Measurements from ENCODE around the gene FNDC7.
"Not testable (repeated sequence)": the region's sequence is repeated elsewhere in the genome, so short reads cannot be mapped to it uniquely, and the experiment has no call there.

The FNDC7 gene

DNA sequence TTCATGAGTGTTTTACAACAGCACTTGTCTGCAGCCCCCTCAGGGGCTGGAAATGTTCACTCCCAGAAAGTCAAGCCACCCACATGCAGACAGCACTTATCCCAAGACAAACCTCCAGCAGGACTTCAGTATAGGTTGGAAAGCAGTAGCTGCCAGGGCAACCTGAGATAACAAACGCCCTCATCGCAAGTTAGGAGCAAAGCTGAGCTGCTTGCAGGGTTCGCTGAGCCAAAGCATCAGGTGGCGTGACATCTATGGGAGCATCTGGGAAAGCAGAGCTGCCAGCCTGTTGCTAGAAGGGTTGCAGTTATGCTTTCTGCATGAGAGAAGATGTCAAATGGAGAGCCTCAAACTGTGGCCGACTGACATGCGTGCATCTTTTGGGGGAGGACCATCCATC lies 29.5 kb downstream of the FNDC7 start:
- no peak for DNase-seq (ENCODE audit: low spot score)

DNA sequence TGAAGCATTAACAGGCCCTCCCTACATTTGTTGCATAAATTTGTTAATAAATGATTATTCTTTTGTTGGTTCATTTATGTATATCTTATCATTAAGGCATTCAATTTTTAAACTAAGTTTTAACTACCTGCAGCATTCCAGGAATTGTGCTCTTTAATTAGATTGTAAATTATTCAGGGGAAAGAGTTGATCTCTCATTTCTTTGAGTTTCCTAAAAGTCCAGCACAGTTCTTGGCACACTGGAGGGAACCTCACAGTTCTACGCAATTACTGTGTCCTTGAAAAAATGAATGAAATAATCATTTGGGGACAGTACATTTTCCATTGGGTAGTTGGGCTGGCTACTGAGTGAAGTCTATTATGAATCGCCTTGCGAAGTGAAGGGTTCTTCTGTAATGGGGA lies 33.3 kb downstream of the FNDC7 start:
- no peak for DNase-seq (ENCODE audit: low spot score)

DNA sequence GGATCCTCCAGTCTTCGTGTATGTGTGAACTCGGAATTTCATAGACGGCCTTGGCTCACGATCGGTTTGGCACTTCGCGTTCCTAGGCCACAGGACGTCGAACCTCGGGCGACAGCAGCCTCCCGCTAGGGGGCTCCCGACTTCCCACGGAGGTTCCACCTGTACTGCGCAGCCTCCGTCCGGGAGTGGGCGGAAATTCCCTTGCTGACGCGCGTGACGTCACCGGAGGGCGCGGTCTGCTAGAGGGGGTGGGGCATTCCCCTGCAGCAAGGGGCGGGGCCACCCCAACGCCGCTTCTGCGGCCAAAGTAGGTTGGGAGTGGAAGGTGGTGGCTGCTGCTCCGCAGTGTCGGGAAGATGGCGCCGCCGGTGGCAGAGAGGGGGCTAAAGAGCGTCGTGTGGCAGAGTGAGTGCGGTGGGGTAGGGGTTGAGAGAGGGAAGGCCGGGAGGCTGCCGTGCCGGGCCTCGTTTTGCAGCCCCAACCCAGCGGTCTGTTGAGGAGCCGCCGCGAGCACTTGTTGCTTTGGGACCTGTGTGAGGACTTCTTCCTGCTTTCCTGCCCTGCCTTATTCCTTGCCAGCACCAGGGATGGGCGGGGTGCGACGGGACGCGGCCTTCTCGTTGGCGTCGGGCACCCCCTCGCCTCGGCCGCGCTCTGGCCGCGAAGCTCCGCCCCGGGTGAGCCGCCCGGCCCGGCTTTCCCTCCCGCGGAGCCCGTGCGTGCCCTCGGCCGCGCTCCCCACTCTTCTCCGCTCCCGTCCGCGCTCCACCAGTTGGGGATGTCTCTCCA lies 33.9 kb downstream of the FNDC7 start, which contains the start of gene STXBP3:
STXBP3 (plus strand) TSS at position 293 of the 789 bp plus-strand sequence; CDS start at position 357, 64 bp downstream.
- DNase-seq (ENCODE audit: low spot score), result peak; percentile 98

DNA sequence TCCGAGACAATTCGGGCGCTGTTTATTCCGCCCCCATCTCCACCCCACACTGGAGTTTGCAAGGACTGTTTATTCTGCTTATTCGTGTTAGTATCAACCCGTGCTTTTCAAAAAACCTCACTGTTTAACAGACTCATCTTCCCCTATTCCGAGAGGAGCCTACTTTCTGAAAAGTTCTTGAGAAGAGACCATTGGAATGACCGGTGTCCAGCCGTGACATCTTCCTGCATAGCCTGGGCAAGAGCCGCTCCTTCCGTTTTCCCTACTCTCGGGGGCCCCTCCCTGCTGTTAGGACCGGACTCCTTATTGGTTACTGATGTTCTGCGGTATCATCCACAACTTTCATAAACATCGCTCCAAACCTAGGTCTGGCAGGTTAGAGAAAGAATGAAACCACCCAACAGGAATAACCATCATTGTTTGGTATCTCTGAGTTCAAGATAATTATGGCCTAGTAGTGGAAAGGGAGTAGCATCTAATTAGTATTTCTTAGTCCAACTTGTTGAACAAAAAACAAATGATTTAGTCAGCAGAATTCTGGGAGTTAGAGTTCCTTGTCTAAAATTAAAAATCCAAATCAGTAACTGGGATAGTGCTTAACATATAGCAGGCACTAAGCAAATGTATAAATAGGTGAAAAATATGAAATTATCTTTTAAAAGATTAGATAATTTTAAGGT lies 34.6 kb downstream of the FNDC7 start:
- peak; percentile 86 for DNase-seq (ENCODE audit: low spot score)

DNA sequence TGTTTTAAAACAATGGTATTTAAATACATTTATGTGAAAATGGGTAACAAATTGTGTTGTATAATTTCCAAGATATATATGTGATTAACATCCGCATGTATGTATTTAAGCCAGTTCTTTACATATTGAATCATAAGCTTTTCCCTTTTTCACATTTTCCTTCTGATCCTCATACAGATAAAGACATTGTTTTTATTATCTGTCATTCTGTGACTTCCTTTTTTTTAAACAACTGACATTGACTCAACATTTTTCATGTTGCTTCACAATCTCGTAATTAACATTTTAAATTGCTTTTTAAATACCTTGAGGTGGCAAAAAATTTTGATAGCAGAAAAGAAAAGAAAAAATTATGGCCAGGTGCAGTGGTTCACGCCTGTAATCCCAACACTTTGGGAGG lies 35.2 kb downstream of the FNDC7 start:
- DNase-seq (ENCODE audit: low spot score), result no peak

DNA sequence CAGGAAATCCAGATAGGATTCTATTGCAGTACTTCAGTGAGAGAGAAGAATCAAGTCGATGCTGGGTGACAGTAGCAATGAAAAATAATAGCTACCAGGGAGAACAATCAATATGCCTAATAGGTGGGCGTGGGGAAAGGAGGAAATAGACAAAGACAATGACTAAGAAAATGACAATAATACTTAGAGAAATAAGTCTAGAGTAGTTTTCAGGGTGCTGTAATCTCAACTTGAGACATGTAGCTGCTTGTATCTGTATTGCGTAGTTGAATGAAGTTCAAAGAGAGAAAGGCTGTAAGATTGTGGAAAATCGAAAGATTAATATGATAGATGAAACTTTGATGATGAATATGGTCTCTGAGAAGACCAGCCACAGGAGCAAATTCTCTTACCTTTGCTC lies 36.4 kb downstream of the FNDC7 start:
- DNase-seq (ENCODE audit: low spot score), result no peak

DNA sequence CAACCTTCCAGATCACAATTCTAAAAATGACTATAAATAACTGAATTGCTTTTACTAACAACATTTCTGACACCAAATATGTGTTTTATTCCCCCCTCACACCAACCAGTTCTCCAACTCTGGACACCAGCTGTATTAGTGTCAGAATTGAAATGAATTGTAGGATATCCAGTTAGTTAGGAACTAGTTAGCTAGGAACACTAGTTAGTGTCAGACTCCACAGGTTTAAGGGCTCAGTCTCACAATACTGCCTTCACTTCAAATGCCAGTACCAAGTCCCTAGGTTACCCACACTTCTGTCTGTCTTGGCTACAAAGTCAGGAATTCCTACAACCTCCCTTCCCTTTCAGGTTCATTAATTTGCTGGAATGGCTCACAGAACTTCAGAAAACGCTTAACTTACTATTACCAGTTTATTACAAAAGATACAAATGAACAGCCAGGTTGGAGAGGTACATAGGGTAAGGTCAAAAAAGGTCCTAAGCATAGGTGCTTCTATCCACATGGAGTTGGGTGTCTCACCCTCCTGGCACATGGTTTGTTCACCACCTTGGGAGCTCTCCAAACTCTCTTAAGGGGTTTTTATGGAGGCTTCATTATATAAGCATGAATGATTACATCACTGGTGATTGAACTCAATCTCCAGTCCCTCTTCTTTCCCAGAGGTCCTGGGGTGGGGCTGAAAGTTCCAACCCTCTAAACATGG lies 37.9 kb downstream of the FNDC7 start:
- no peak for DNase-seq (ENCODE audit: low spot score)

DNA sequence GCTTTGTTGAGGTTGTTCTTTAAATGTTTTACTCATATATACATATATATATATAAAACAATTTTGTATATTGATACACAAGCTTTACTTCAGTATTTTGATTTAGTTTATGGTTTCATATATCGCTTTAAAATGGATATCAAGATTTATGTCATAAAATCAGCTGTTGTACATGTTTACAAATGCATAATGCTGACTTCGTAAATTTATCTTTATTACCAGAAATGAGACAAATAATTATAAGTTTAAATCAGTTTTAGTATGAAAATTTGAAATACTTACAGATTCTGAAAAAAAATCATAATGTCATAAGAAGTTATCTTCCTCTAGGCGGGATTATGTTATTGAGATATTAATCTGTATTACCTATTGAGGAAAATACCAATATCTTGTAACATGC lies 40.7 kb downstream of the FNDC7 start:
- DNase-seq (ENCODE audit: low spot score), result no peak

DNA sequence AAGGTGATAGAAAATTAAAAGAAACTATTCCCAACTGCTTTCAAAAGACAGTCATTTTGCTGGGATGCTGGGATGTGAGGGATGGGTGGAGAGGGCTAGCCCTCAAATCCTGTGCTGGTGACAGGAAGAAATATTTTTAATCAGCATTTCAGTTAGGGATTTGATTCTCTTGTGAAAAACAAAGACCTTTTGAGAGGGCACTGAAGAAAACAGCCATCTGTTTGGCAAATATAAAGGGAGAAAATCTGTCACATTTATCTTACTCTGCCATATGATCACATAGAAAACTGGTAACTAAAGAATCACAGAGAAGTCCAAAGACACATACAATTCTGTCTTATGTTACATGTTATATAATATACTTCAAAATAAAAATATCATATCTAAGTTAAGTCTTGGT lies 46.1 kb downstream of the FNDC7 start:
- DNase-seq (ENCODE audit: low spot score), result peak; percentile 64

DNA sequence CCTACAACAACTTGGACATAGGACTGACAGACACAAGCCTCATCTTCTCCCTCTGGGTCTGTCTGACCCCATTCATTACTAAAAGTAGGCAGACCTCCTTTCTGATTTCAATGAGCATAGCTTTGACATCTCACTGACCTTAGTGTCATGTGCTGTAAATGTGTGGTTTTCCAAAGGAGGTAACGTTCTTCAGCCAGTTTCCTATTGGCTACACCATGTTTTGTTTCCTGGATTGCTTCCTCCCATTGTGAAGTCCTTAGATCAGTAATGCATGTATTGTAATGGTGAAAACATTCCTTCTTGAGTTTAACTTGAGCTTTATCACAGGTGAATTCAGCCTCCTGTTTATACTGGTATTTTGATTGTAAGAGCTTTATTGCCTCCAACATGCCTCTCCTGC lies 54.4 kb downstream of the FNDC7 start:
- no peak for DNase-seq (ENCODE audit: low spot score)

DNA sequence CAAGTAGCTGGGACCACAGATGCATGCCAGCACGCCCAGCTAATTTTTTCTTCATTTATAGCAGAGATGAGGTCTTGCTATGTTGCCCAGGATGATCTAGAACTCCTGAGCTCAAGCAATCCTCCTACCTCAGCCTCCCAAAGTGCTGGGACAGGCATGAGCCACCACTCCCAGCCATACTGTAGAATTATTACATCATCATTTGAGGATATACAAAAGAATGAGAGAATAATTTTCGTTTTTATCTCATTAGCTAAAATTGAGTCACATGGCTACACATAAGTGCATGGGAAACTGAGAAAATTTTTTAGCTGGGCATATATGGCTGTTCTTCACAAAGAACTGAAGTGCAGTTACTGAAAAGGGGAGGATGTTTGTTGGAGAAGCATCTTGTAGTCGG lies 55.0 kb downstream of the FNDC7 start:
- no peak for DNase-seq (ENCODE audit: low spot score)

DNA sequence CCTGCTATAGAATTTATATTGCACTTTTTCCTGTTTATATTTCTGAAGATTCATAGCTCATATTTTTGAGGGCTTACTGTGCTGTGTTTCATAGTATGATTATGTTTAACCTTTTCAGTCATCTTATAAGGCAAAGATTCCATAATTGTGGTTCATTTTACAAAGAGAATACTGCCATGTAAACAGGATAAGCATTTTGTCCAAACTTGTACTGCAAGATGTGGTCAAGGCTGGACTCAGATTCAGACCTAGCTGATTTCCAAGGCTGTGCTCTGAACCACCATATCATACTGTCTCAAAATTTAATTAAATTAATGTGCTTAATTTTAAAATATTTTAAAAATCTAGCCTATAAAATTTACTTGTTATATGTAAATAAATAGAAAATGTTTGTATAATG lies 65.1 kb downstream of the FNDC7 start:
- DNase-seq (ENCODE audit: low spot score), result no peak

DNA sequence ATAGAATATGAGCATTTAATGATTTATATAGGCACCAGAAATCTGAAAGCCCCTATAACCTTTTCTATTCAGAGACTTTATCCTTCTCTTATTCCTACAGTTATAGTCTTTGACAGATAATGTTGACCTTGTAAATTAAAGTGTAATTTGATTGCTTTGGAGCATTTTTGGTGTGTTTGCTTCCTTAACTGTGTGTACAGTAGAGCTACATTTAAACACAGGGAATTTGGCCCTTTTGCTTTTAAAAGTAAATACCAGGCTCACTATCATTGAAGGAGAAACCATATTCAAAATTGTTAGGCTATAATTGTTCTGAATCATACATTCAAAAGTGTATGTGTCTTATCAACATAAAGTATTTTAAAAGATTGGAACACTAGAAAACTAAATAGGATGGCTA lies 66.7 kb downstream of the FNDC7 start:
- DNase-seq (ENCODE audit: low spot score), result no peak

DNA sequence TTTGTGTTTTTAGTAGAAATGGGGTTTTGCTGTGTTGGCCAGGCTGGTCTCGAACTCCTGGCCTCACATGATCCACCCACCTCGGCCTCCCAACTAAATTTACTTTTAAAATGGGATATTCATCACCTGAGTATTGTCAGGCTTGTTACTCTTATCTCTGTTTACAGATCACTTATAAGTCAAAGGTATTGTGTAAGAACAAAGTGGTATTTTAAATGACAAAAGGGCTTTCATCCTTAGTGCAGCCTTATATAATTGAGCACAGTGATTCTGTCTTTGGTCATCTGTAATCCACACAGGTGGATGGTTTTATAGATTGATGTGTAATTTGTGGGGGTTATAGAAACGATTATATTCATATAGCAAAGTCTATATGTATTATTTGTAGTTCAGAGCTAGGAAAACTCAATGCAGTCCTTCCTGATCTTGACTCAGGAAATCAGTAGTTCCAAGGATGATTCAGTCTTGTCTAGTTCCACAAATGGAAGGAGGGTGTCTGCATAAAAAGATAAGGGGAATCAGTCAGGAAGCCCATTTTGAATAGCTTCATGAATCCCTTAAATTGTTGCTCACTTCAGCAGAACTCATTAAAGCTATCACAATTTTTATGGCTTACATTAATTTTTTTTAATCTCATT lies 68.3 kb downstream of the FNDC7 start:
- DNase-seq (ENCODE audit: low spot score), result no peak

DNA sequence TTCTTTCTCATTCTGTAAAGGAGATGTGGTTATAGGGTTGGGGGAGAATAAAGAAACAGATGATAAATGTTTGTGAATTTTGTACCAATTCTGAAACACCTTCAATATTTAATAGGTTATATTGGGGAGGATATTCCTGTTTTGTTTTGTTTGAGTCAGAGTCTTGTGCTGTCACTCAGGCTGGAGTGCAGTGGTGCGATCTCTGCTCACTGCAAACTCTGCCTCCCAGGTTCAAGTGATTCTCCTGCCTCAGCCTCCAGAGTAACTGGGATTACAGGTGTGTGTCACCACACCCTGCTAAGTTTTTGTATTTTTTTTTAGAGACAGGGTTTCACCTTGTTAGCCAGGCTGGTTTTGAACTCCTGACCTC lies 68.9 kb downstream of the FNDC7 start:
- DNase-seq (ENCODE audit: low spot score), result not testable (repeated sequence)

DNA sequence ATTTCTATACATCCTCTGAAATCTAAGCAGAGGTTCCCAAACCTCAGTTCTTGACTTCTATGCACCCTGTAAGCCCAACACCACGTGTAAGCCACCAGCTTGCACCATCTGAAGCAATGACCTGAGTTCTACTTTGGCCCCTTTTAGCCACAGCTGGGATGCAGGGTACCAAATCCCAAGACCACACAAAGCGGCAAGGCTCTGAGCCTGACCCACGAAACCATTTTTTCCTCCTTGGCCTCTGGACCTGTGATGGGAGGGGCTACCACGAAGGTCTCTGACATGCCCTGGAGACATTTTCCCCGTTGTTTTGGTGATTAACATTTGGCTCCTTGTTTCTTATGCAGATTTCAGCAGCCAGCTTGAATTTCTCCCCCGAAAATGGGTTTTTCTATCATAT lies 72.6 kb downstream of the FNDC7 start:
- DNase-seq (ENCODE audit: low spot score), result no peak

DNA sequence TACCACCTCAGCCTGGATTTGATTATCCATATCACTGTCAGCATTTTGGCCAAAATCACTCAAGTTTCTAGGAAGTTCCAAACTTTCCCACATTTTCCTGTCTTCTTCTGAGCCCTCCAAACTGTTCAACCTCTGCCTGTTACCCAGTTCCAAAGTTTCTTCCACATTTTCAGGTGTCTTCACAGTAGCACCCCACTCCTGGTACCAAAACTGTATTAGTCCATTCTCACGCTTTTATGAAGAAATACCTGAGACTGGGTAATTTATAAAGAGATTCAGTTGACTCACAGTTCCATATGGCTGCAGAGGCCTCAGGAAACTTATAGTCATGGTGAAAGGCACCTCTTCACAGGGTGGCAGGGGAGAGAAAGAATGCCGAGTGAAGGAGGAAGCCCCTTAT lies 73.2 kb downstream of the FNDC7 start:
- DNase-seq (ENCODE audit: low spot score), result no peak

DNA sequence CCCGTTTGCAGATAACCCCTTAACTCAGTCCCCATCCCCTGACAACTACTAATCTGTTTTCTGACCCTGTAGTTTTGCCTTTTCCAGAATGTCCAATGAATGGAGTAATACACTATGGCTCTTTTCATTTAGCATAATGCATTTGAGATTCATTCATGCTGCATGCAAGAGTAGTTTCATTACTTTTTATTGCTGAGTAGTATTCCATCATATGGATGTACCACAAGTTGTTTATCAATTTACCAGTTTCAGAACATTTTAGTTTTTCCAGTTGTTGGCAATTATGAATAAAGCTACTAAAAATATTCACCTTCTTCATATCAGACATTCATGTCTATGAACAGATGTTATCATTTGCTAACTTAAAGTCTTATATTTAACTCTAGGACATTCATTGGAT lies 79.1 kb downstream of the FNDC7 start:
- DNase-seq (ENCODE audit: low spot score), result no peak
